Umbilical cord (tissue), 2 donors: Measurements from ENCODE around the gene WDR45B. TPM values are rescaled to one million over a fixed set of nuclear protein-coding genes. Genes with fewer than 3 reads are reported as not detected.
"Not testable (repeated sequence)": the region's sequence is repeated elsewhere in the genome, so short reads cannot be mapped to it uniquely, and the experiment has no call there.

ENCODE experiments used
- DNase-seq: peaks from one replicate; pipeline ENCODE4 v3.0.0-alpha.2; 2015; ENCODE audit warnings: low spot score
- total RNA-seq: library from RNA; depleted of rRNA; stranded (reverse); fragments of >200 nt; gene quantifications from one replicate; pipeline ENCODE4 v1.2.3, GENCODE V29; 2014; ENCODE audit warnings: low replicate concordance; ENCODE audit not compliant: insufficient read depth

The WDR45B gene
- total RNA-seq, 1 donor from 2014 or later = 95.1 TPM

- DNase-seq = no peak
These were observed 9.7 kb upstream of the WDR45B start for GRCh38 chr17:82657926-82658325.

- no peak for DNase-seq
These were observed 8.0 kb upstream of the WDR45B start for GRCh38 chr17:82656266-82656665.

GRCh38 chr17:82655523-82655922 lies 7.3 kb upstream of the WDR45B start:
- DNase-seq = no peak

- no peak for DNase-seq
These were observed 6.8 kb upstream of the WDR45B start for GRCh38 chr17:82655038-82655479.

GRCh38 chr17:82654611-82655010 lies 6.4 kb upstream of the WDR45B start:
- DNase-seq = not testable (repeated sequence)

GRCh38 chr17:82653651-82654528 lies 5.6 kb upstream of the WDR45B start:
- no peak for DNase-seq

GRCh38 chr17:82650723-82651122 lies 2.5 kb upstream of the WDR45B start:
- DNase-seq = no peak

GRCh38 chr17:82649501-82650261 lies 1.4 kb upstream of the WDR45B start:
- DNase-seq = no peak

GRCh38 chr17:82648742-82649331 lies 593 bp upstream of the WDR45B start:
- DNase-seq = peak; percentile 28

GRCh38 chr17:82647593-82648164 lies 565 bp downstream of the WDR45B start:
- DNase-seq = peak; percentile 32

- no peak for DNase-seq
These were observed 2.7 kb downstream of the WDR45B start for GRCh38 chr17:82645516-82645915.

- no peak for DNase-seq
These were observed 4.1 kb downstream of the WDR45B start for GRCh38 chr17:82644148-82644547.

GRCh38 chr17:82642022-82642421 lies 6.2 kb downstream of the WDR45B start:
- no peak for DNase-seq

GRCh38 chr17:82640036-82640435 lies 8.2 kb downstream of the WDR45B start:
- no peak for DNase-seq

- DNase-seq = no peak
These were observed 8.6 kb downstream of the WDR45B start for GRCh38 chr17:82639628-82640027.

- DNase-seq = no peak
These were observed 10.0 kb downstream of the WDR45B start for GRCh38 chr17:82638183-82638773.

GRCh38 chr17:82636626-82637598 lies 11.3 kb downstream of the WDR45B start:
- peak; percentile 62 for DNase-seq

GRCh38 chr17:82633343-82633742 lies 14.9 kb downstream of the WDR45B start:
- DNase-seq = no peak

- no peak for DNase-seq
These were observed 15.8 kb downstream of the WDR45B start for GRCh38 chr17:82632451-82632850.

GRCh38 chr17:82631544-82631943 lies 16.7 kb downstream of the WDR45B start:
- DNase-seq = no peak
